Liver (tissue), 9 donors: ENCODE data around the gene B4GALT2. TPM values are rescaled to one million over a fixed set of nuclear protein-coding genes. Genes with fewer than 3 reads are reported as not detected.

Source experiments
- DNase-seq: peaks from one replicate; pipeline ENCODE4 v3.0.0-alpha.2; 2017; ENCODE audit warnings: low spot score
- H3K27ac ChIP-seq, 2 donors: one replicate each; pipeline ENCODE4 v1.7.0; 2013; ENCODE audit warnings: inconsistent platforms in 2 of 2, low read length in 2 of 2, control low read depth in 1 of 2, low read depth in 1 of 2, mild to moderate bottlenecking in 1 of 2
- H3K27me3 ChIP-seq, 4 donors: one replicate each; pipeline versions ENCODE4 v1.6.1 to v1.7.0; 2013; ENCODE audit warnings: low read length in 3 of 4, inconsistent platforms in 1 of 4, mild to moderate bottlenecking in 1 of 4, moderate library complexity in 1 of 4; ENCODE audit not compliant: control insufficient read depth in 4 of 4, insufficient read depth in 4 of 4
- H3K36me3 ChIP-seq, 4 donors: one replicate each; pipeline versions ENCODE4 v1.6.1 to v1.7.0; 2013; ENCODE audit warnings: low read length in 3 of 4, mild to moderate bottlenecking in 3 of 4, low read depth in 1 of 4, moderate library complexity in 1 of 4; ENCODE audit not compliant: control insufficient read depth in 4 of 4, insufficient read depth in 3 of 4
- H3K4me1 ChIP-seq, 4 donors: one replicate each; pipeline versions ENCODE4 v1.6.1 to v1.7.0; 2013; ENCODE audit warnings: low read length in 3 of 4, mild to moderate bottlenecking in 3 of 4, moderate library complexity in 1 of 4; ENCODE audit not compliant: control insufficient read depth in 4 of 4, insufficient read depth in 4 of 4
- H3K4me3 ChIP-seq, 3 donors: one replicate each; pipeline versions ENCODE4 v1.6.1 to v1.7.0; 2013; ENCODE audit warnings: low read length in 3 of 3, control low read depth in 1 of 3, low read depth in 1 of 3, mild to moderate bottlenecking in 1 of 3
- H3K9ac ChIP-seq, 2 donors: one replicate each; pipeline ENCODE4 v1.7.0; 2013; ENCODE audit warnings: low read length in 2 of 2, mild to moderate bottlenecking in 2 of 2, moderate library complexity in 2 of 2, control low read depth in 1 of 2, low read depth in 1 of 2
- H3K9me3 ChIP-seq, 4 donors: one replicate each; pipeline versions ENCODE4 v1.6.1 to v1.7.0; 2013; ENCODE audit warnings: low read length in 3 of 4; ENCODE audit not compliant: control insufficient read depth in 4 of 4
- EGR1 ChIP-seq, 2 donors: IDR thresholded peaks; 2 replicates each; pipeline ENCODE4 v1.6.1; 2016 to 2018; ENCODE audit warnings: antibody characterized with exemption in 2 of 2, low read depth in 2 of 2
- FOXA1 ChIP-seq: IDR thresholded peaks from 2 replicates; pipeline ENCODE4 v1.6.1; 2016; ENCODE audit warnings: antibody characterized with exemption
- FOXA2 ChIP-seq: IDR thresholded peaks from 2 replicates; pipeline ENCODE4 v1.6.1; 2016; ENCODE audit warnings: antibody characterized with exemption
- GABPA ChIP-seq, 2 donors: IDR thresholded peaks in 1 of 2; conservative IDR thresholded peaks in 1 of 2; 2 replicates each; pipeline ENCODE4 v1.6.1; 2016; ENCODE audit warnings: antibody characterized with exemption in 2 of 2, mild to moderate bottlenecking in 1 of 2, moderate library complexity in 1 of 2
- HNF4A ChIP-seq, 2 donors: conservative IDR thresholded peaks; 2 replicates each; pipeline ENCODE4 v1.6.1; 2016; ENCODE audit warnings: antibody characterized with exemption in 2 of 2, mild to moderate bottlenecking in 2 of 2
- HNF4G ChIP-seq: IDR thresholded peaks from 2 replicates; pipeline ENCODE4 v1.6.1; 2016; ENCODE audit warnings: antibody characterized with exemption
- JUND ChIP-seq, 2 donors: IDR thresholded peaks; 2 replicates each; pipeline ENCODE4 v1.6.1; 2016; ENCODE audit warnings: antibody characterized with exemption in 2 of 2
- NR2F2 ChIP-seq: IDR thresholded peaks from 2 replicates; pipeline ENCODE4 v1.6.1; 2016; ENCODE audit warnings: antibody characterized with exemption
- RAD21 ChIP-seq, 2 donors: IDR thresholded peaks; 2 replicates each; pipeline ENCODE4 v1.6.1; 2016; ENCODE audit warnings: antibody characterized with exemption in 2 of 2, mild to moderate bottlenecking in 2 of 2
- RXRA ChIP-seq, 2 donors: IDR thresholded peaks; 2 replicates each; pipeline ENCODE4 v1.6.1; 2017 to 2018; ENCODE audit warnings: antibody characterized with exemption in 2 of 2, mild to moderate bottlenecking in 1 of 2
- SP1 ChIP-seq: IDR thresholded peaks from 2 replicates; pipeline ENCODE4 v1.6.1; 2018; ENCODE audit warnings: antibody characterized with exemption, mild to moderate bottlenecking
- TAF1 ChIP-seq: conservative IDR thresholded peaks from 2 replicates; pipeline ENCODE4 v1.6.1; 2016; ENCODE audit warnings: antibody characterized with exemption, mild to moderate bottlenecking
- YY1 ChIP-seq: IDR thresholded peaks from 2 replicates; pipeline ENCODE4 v1.6.1; 2016; ENCODE audit warnings: antibody characterized with exemption, mild to moderate bottlenecking
- WGBS: extraction: QIAGEN DNeasy Blood & Tissue Kit; methylation state at CpG from one replicate; pipeline ENCODE4 v1.1.7; 2013; 5-methylcytosine and 5-hydroxymethylcytosine counted together
- polyA plus RNA-seq, 2 donors: library from polyadenylated mRNA; stranded (reverse) in 1 of 2; unstranded in 1 of 2; fragments of 200-250 nt in 1 of 2; fragments of >200 nt in 1 of 2; fragmentation: Nextera tagmentation in 1 of 2; extraction: Ambion mirVana in 1 of 2; gene quantifications; one replicate each; pipeline versions ENCODE4 v1.2.1 to v1.2.3, GENCODE V29; 2013 to 2015
- total RNA-seq, 2 donors: library from RNA; depleted of rRNA; stranded (reverse); fragments of >200 nt; gene quantifications; one replicate each; pipeline ENCODE4 v1.2.3, GENCODE V29; 2014
- TF ChIP-seq, protein P1 (sequence below): IDR thresholded peaks from 2 replicates; pipeline ENCODE4 v1.6.1; 2016; ENCODE audit warnings: antibody characterized with exemption
- TF ChIP-seq, protein P2 (sequence below): fragments of 150-350 bp; IDR thresholded peaks from 2 replicates; pipeline ENCODE4 v1.5.1; 2017; ENCODE audit warnings: improper control_type of control experiment, low read depth, low read length; ENCODE audit not compliant: missing input control
- TF ChIP-seq, protein P3 (sequence below): IDR thresholded peaks from 2 replicates; pipeline ENCODE4 v1.6.1; 2016; ENCODE audit warnings: antibody characterized with exemption
- TF ChIP-seq, protein P4 (sequence below): IDR thresholded peaks from 2 replicates; pipeline ENCODE4 v1.6.1; 2016; ENCODE audit warnings: antibody characterized with exemption
- TF ChIP-seq, protein P5 (sequence below): IDR thresholded peaks from 2 replicates; pipeline ENCODE4 v1.6.1; 2016; ENCODE audit warnings: antibody characterized with exemption, mild to moderate bottlenecking
- donor health status: healthy.
- donor health status: healthy.
- donor health status: healthy.
- donor health status: healthy.
- donor health status: healthy.

Gene B4GALT2
- total and polyA plus RNA-seq, 4 donors = 2.9 to 31.5 (median 16.1) TPM

DNA sequence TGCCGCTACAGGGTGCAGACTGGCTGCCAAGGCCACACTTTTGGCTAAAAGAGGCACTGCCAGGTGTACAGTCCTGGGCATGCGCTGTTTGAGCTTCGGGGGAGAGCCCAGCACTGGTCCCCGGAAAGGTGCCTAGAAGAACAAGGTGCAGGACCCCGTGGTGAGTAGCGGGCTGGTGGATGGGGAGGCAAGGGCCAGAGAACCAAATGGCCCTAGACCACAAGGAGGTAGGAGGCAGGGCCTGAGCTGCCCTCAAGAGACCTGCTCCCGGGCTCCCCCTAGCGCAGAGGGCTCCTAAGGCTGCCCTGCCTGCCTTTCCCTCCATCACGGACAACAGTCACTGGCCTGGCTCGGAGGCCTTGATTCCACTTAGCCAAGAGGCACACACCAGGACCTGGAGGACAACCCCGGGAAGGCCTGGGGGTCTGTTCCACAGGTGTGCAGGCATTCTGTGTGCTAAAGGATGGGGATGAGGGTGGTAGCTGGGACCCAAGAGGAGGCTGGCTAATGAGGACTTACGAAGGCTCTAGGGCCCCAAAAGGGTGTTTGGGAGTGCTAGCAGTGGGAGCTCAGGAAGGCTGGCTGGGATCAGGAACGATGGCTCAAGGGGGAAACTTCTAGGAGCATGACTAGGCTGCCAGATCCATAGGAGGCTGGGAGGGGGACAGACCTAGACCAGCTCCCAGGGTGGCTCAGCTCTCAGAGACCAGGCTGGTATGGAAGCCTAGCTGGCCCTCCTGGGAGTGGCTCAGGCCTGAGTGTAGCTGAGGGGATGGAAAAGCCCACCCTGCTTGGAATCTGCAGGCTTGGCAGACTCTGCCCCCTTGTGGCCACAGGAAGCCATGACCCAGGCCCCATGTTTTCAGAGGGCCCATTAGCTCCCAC lies 44.7 kb upstream of the B4GALT2 start:
- H3K4me1 ChIP-seq = peaks cover 10 to 27% (median 15%) of the 10 kb centered on the region in 4 donors
- TF ChIP-seq EGR1 (IDR thresholded peaks at IDR 0.05; ENCODE audit: low read depth in 2 of 2) = no peak
- TF ChIP-seq FOXA1 = no peak
- TF ChIP-seq RAD21 (IDR thresholded peaks at IDR 0.05) = peak; percentile 67 to 72
- TF ChIP-seq HNF4A (conservative IDR thresholded peaks at IDR 0.05) = no peak
- TF ChIP-seq, protein P1, sequence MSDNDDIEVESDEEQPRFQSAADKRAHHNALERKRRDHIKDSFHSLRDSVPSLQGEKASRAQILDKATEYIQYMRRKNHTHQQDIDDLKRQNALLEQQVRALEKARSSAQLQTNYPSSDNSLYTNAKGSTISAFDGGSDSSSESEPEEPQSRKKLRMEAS = no peak
- TF ChIP-seq, protein P2, sequence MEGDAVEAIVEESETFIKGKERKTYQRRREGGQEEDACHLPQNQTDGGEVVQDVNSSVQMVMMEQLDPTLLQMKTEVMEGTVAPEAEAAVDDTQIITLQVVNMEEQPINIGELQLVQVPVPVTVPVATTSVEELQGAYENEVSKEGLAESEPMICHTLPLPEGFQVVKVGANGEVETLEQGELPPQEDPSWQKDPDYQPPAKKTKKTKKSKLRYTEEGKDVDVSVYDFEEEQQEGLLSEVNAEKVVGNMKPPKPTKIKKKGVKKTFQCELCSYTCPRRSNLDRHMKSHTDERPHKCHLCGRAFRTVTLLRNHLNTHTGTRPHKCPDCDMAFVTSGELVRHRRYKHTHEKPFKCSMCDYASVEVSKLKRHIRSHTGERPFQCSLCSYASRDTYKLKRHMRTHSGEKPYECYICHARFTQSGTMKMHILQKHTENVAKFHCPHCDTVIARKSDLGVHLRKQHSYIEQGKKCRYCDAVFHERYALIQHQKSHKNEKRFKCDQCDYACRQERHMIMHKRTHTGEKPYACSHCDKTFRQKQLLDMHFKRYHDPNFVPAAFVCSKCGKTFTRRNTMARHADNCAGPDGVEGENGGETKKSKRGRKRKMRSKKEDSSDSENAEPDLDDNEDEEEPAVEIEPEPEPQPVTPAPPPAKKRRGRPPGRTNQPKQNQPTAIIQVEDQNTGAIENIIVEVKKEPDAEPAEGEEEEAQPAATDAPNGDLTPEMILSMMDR = peak; percentile 69
- peaks cover 0 to 4% (median 0%) of the 10 kb centered on the region in 4 donors for H3K36me3 ChIP-seq
- H3K9me3 ChIP-seq = no peaks in the 10 kb centered on the region
- no peaks in the 10 kb centered on the region for H3K27me3 ChIP-seq
- H3K27ac ChIP-seq = no peak overlapping the region
- no peak overlapping the region for H3K9ac ChIP-seq
- no peak overlapping the region for H3K4me3 ChIP-seq
- peak; percentile 76 for DNase-seq
- WGBS = 38% methylated on average over 13 of the region's 13 CpGs

DNA sequence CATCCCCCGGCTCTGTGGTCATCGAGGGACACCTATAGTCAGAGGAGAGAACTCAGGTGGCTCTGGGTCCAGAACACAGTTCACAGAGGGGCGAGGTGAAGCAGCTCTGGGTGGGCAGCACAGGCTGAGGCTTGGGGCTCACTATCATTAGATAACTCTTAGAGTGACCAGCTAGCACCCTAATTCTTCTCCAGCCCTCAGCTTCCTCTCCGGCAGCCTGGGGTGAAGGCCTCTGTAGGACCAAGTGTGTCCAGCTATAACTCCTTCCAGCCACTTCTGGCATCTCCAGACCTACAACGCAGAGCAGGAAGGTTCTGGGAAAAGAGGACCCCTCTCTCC lies 44.1 kb upstream of the B4GALT2 start:
- DNase-seq = no peak
- TF ChIP-seq, protein P2 = no peak
- TF ChIP-seq NR2F2 (no peak), HNF4G (no peak), RXRA (IDR thresholded peaks at IDR 0.05) (no peak), RAD21 (IDR thresholded peaks at IDR 0.05) (no peak), GABPA (IDR thresholded peaks at IDR 0.05 in 1 of 2, conservative IDR thresholded peaks at IDR 0.05 in 1 of 2) (no peak), FOXA1 (no peak), FOXA2 (no peak), YY1 (no peak), HNF4A (conservative IDR thresholded peaks at IDR 0.05) (no peak), TAF1 (no peak), EGR1 (IDR thresholded peaks at IDR 0.05; ENCODE audit: low read depth in 2 of 2) (no peak), SP1 (no peak), JUND (IDR thresholded peaks at IDR 0.05) (no peak)
- TF ChIP-seq, protein P1 = no peak
- TF ChIP-seq, protein P3, sequence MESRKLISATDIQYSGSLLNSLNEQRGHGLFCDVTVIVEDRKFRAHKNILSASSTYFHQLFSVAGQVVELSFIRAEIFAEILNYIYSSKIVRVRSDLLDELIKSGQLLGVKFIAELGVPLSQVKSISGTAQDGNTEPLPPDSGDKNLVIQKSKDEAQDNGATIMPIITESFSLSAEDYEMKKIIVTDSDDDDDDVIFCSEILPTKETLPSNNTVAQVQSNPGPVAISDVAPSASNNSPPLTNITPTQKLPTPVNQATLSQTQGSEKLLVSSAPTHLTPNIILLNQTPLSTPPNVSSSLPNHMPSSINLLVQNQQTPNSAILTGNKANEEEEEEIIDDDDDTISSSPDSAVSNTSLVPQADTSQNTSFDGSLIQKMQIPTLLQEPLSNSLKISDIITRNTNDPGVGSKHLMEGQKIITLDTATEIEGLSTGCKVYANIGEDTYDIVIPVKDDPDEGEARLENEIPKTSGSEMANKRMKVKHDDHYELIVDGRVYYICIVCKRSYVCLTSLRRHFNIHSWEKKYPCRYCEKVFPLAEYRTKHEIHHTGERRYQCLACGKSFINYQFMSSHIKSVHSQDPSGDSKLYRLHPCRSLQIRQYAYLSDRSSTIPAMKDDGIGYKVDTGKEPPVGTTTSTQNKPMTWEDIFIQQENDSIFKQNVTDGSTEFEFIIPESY = no peak
- TF ChIP-seq, protein P4, sequence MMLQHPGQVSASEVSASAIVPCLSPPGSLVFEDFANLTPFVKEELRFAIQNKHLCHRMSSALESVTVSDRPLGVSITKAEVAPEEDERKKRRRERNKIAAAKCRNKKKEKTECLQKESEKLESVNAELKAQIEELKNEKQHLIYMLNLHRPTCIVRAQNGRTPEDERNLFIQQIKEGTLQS = no peak
- TF ChIP-seq, protein P5, sequence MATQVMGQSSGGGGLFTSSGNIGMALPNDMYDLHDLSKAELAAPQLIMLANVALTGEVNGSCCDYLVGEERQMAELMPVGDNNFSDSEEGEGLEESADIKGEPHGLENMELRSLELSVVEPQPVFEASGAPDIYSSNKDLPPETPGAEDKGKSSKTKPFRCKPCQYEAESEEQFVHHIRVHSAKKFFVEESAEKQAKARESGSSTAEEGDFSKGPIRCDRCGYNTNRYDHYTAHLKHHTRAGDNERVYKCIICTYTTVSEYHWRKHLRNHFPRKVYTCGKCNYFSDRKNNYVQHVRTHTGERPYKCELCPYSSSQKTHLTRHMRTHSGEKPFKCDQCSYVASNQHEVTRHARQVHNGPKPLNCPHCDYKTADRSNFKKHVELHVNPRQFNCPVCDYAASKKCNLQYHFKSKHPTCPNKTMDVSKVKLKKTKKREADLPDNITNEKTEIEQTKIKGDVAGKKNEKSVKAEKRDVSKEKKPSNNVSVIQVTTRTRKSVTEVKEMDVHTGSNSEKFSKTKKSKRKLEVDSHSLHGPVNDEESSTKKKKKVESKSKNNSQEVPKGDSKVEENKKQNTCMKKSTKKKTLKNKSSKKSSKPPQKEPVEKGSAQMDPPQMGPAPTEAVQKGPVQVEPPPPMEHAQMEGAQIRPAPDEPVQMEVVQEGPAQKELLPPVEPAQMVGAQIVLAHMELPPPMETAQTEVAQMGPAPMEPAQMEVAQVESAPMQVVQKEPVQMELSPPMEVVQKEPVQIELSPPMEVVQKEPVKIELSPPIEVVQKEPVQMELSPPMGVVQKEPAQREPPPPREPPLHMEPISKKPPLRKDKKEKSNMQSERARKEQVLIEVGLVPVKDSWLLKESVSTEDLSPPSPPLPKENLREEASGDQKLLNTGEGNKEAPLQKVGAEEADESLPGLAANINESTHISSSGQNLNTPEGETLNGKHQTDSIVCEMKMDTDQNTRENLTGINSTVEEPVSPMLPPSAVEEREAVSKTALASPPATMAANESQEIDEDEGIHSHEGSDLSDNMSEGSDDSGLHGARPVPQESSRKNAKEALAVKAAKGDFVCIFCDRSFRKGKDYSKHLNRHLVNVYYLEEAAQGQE = no peak
- H3K4me3 ChIP-seq = no peak overlapping the region
- 69% methylated on average over 5 of the region's 5 CpGs for WGBS
- peaks cover 10 to 27% (median 15%) of the 10 kb centered on the region in 4 donors for H3K4me1 ChIP-seq
- no peak overlapping the region for H3K27ac ChIP-seq
- no peaks in the 10 kb centered on the region for H3K27me3 ChIP-seq
- H3K9ac ChIP-seq = no peak overlapping the region
- H3K36me3 ChIP-seq = peaks cover 0 to 3% (median 0%) of the 10 kb centered on the region in 4 donors
- no peaks in the 10 kb centered on the region for H3K9me3 ChIP-seq
